B cell (primary cell): ENCODE results near the gene CMTM8. TPM values are rescaled to one million over a fixed set of nuclear protein-coding genes. Genes with fewer than 3 reads are reported as not detected.
"Not testable (repeated sequence)": the region's sequence is repeated elsewhere in the genome, so short reads cannot be mapped to it uniquely, and the experiment has no call there.

ENCODE experiments used
- ATAC-seq: fragments of 200-7000 bp; cut with Tn5 transposase; one replicate; pipeline ENCODE4 v1.10.0; 2021; ENCODE audit warnings: low read depth, mild to moderate bottlenecking, moderate number of reproducible peaks, moderate library complexity
- CTCF ChIA-PET: fragments of 350-600 bp; sonication (Branson Sonifier 250); formaldehyde crosslinking; loops from one replicate; lab custom pipeline; 2021; ENCODE audit warnings: antibody characterized with exemption, inconsistent platforms; lab: Charles Lee
- POLR2A ChIA-PET: fragments of 350-600 bp; sonication (Branson Sonifier 250); formaldehyde crosslinking; loops from one replicate; lab custom pipeline; 2021; ENCODE audit warnings: antibody characterized with exemption; lab: Charles Lee
- DNase-seq: peaks from one replicate; pipeline ENCODE4 v3.0.0; 2013
- H2AFZ ChIP-seq: 2 replicates; pipeline ENCODE4 v1.6.1; 2012; ENCODE audit warnings: mild to moderate bottlenecking, low read depth, low read length; ENCODE audit not compliant: insufficient read depth, poor library complexity, severe bottlenecking
- H3K27ac ChIP-seq, 2 donors: 1 replicate in 1 of 2; 2 replicates in 1 of 2; pipeline ENCODE4 v1.5.1; 2012 to 2013; ENCODE audit warnings: low read length in 2 of 2, mild to moderate bottlenecking in 2 of 2, moderate library complexity in 1 of 2
- H3K27me3 ChIP-seq, 4 experiments: fragments of 200-600 bp in 1 of 4; sonication (generic) in 1 of 4; replicated peaks in 1 of 4; 1 replicate in 2 of 4; 2 replicates in 2 of 4; pipeline versions ENCODE4 v1.6.1 to v1.7.0; 2013 to 2016; ENCODE audit warnings: low read length in 3 of 4, mild to moderate bottlenecking in 2 of 4, mixed read lengths in 1 of 4, moderate library complexity in 1 of 4; ENCODE audit not compliant: insufficient read depth in 4 of 4, control insufficient read depth in 3 of 4; ENCODE audit errors: control extremely low read depth in 1 of 4
- H3K36me3 ChIP-seq, 2 experiments: replicated peaks in 1 of 2; 1 replicate in 1 of 2; 2 replicates in 1 of 2; pipeline versions ENCODE4 v1.6.1 to v1.7.1; 2013; ENCODE audit warnings: low read length in 1 of 2; ENCODE audit not compliant: insufficient read depth in 2 of 2, control insufficient read depth in 1 of 2; ENCODE audit errors: control extremely low read depth in 1 of 2, extremely low read depth in 1 of 2
- H3K4me1 ChIP-seq, 2 donors: fragments of 200-600 bp in 1 of 2; sonication (generic) in 1 of 2; 1 replicate in 1 of 2; 2 replicates in 1 of 2; pipeline versions ENCODE4 v1.5.1 to v1.6.1; 2013 to 2017; ENCODE audit warnings: low read length in 2 of 2; ENCODE audit not compliant: control insufficient read depth in 2 of 2, insufficient read depth in 2 of 2
- H3K4me2 ChIP-seq: replicated peaks from 2 replicates; pipeline ENCODE3; 2012; ENCODE audit warnings: mild to moderate bottlenecking, low read depth, low read length; ENCODE audit not compliant: poor library complexity, severe bottlenecking
- H3K4me3 ChIP-seq, 5 experiments: fragments of 200-600 bp in 1 of 5; sonication (generic) in 1 of 5; 1 replicate in 3 of 5; 2 replicates in 2 of 5; pipeline versions ENCODE4 v1.5.1 to v1.7.0; 2011 to 2016; ENCODE audit warnings: low read length in 4 of 5, mild to moderate bottlenecking in 4 of 5, low read depth in 2 of 5, control low read depth in 1 of 5, moderate library complexity in 1 of 5; ENCODE audit not compliant: insufficient read depth in 1 of 5; ENCODE audit errors: control extremely low read depth in 1 of 5, extremely low read depth in 1 of 5
- H3K79me2 ChIP-seq: fragments of 200-600 bp; sonication (generic); one replicate; pipeline ENCODE4 v1.6.0; 2016; ENCODE audit warnings: low read length; ENCODE audit not compliant: control insufficient read depth, insufficient read depth
- H3K9ac ChIP-seq: fragments of 200-600 bp; sonication (generic); 2 replicates; pipeline ENCODE4 v1.6.1; 2017; ENCODE audit warnings: mild to moderate bottlenecking, low read length, moderate library complexity
- H3K9me3 ChIP-seq, 3 donors: one replicate each; pipeline versions ENCODE4 v1.6.1 to v1.7.1; 2013; ENCODE audit warnings: low read length in 2 of 3; ENCODE audit not compliant: control insufficient read depth in 2 of 3, insufficient read depth in 1 of 3; ENCODE audit errors: control extremely low read depth in 1 of 3
- H4K20me1 ChIP-seq: 2 replicates; pipeline ENCODE4 v1.6.0; 2012; ENCODE audit warnings: mild to moderate bottlenecking, low read length; ENCODE audit not compliant: insufficient read depth, control insufficient read depth, poor library complexity, severe bottlenecking
- H3K27ac Mint-ChIP-seq: one replicate; pipeline ENCODE4 v1.8.0; 2021; ENCODE audit warnings: mixed read lengths
- H3K27me3 Mint-ChIP-seq: one replicate; pipeline ENCODE4 v1.8.0; 2021; ENCODE audit warnings: mixed read lengths
- H3K4me1 Mint-ChIP-seq: one replicate; pipeline ENCODE4 v1.8.0; 2021; ENCODE audit warnings: mixed read lengths
- H3K4me3 Mint-ChIP-seq: one replicate; pipeline ENCODE4 v1.8.0; 2021; ENCODE audit warnings: mixed read lengths
- H3K9me3 Mint-ChIP-seq: one replicate; pipeline ENCODE4 v1.8.0; 2022; ENCODE audit warnings: mixed read lengths; ENCODE audit not compliant: insufficient read depth
- EZH2 ChIP-seq: IDR thresholded peaks from 2 replicates; pipeline ENCODE4 v1.6.1; 2012; ENCODE audit warnings: borderline replicate concordance, low read depth, mild to moderate bottlenecking, moderate library complexity, low read length; ENCODE audit not compliant: insufficient read depth, poor library complexity, severe bottlenecking
- WGBS: methylation state at CpG from one replicate; pipeline ENCODE4 v1.1.5; 2013; ENCODE audit warnings: missing lambda C conversion rate; ENCODE audit not compliant: insufficient coverage; 5-methylcytosine and 5-hydroxymethylcytosine counted together
- intact Hi-C: fragments of 100-400 bp; cut with micrococcal nuclease; formaldehyde crosslinking; loops from one replicate; pipeline ENCODE4 v1.10.0; 2022
- polyA plus RNA-seq: library from polyadenylated mRNA; depleted of rRNA; stranded (reverse); fragments of >200 nt; gene quantifications from 2 replicates; pipeline ENCODE4 v1.2.3, GENCODE V29; 2012
- total RNA-seq, 2 donors: library from RNA; stranded (reverse); fragments of 120-200 nt in 1 of 2; gene quantifications; 1 replicate in 1 of 2; 2 replicates in 1 of 2; pipeline versions ENCODE4 v1.2.3 to v1.2.4, GENCODE V29; 2013 to 2022
- TF ChIP-seq, protein P1 (sequence below): fragments of 200-600 bp; IDR thresholded peaks from one replicate; pipeline ENCODE4 v1.8.0; 2022; ENCODE audit warnings: antibody characterized with exemption, mild to moderate bottlenecking

Gene CMTM8
- total and polyA plus RNA-seq, 2 donors (not counting 1 experiment from before 2014, with no cell fraction given): 0.25 to 0.28 TPM

GRCh38 chr3:32224016-32224516, 14.4 kb upstream of the CMTM8 start:
- Histone ChIP-seq H3K79me2 (no peaks in the 10 kb centered on the region), H2AFZ (no peak overlapping the region), H3K27ac (no peak overlapping the region), H3K36me3 (no peaks in the 10 kb centered on the region), H3K4me2 (no peak overlapping the region), H3K4me3 (no peak overlapping the region), H3K9ac (no peak overlapping the region), H4K20me1 (no peaks in the 10 kb centered on the region), H3K4me1 (no peaks in the 10 kb centered on the region), H3K27me3 (peaks cover 0 to 2% (median 0%) of the 10 kb centered on the region in 4 experiments), H3K9me3 (peaks cover 0 to 4% (median 0%) of the 10 kb centered on the region in 3 donors)
- Mint-ChIP-seq H3K9me3 (peaks cover 10% of the 10 kb centered on the region), H3K4me3 (no peak overlapping the region), H3K4me1 (no peaks in the 10 kb centered on the region), H3K27ac (no peak overlapping the region), H3K27me3 (peaks cover 44% of the 10 kb centered on the region)
- ChIA-PET POLR2A (no interaction called here), CTCF (no interaction called here)
- intact Hi-C loops: no loop called here
- TF ChIP-seq, protein P1, sequence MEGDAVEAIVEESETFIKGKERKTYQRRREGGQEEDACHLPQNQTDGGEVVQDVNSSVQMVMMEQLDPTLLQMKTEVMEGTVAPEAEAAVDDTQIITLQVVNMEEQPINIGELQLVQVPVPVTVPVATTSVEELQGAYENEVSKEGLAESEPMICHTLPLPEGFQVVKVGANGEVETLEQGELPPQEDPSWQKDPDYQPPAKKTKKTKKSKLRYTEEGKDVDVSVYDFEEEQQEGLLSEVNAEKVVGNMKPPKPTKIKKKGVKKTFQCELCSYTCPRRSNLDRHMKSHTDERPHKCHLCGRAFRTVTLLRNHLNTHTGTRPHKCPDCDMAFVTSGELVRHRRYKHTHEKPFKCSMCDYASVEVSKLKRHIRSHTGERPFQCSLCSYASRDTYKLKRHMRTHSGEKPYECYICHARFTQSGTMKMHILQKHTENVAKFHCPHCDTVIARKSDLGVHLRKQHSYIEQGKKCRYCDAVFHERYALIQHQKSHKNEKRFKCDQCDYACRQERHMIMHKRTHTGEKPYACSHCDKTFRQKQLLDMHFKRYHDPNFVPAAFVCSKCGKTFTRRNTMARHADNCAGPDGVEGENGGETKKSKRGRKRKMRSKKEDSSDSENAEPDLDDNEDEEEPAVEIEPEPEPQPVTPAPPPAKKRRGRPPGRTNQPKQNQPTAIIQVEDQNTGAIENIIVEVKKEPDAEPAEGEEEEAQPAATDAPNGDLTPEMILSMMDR: no peak
- TF ChIP-seq EZH2: no peak
- ATAC-seq: no peak
- WGBS: 93% methylated on average over 1 of the region's 5 CpGs
- DNase-seq: no peak

- Histone ChIP-seq H3K27ac (no peak overlapping the region), H2AFZ (no peak overlapping the region), H3K4me2 (no peak overlapping the region), H4K20me1 (no peaks in the 10 kb centered on the region), H3K4me3 (no peak overlapping the region), H3K9me3 (no peaks in the 10 kb centered on the region), H3K79me2 (no peaks in the 10 kb centered on the region), H3K9ac (no peak overlapping the region), H3K4me1 (no peaks in the 10 kb centered on the region), H3K27me3 (peaks cover 0 to 2% (median 0%) of the 10 kb centered on the region in 4 experiments), H3K36me3 (no peaks in the 10 kb centered on the region)
- peaks cover 3% of the 10 kb centered on the region for H3K9me3 Mint-ChIP-seq
- TF ChIP-seq EZH2: no peak
- TF ChIP-seq, protein P1: no peak
- CTCF ChIA-PET: interaction anchor here (0.7 kb wide), 1 partner anchor 494 kb away, joined by 4 read pairs; no protein-coding TSS in a partner anchor
- POLR2A ChIA-PET: interaction anchor here (0.7 kb wide), 1 partner anchor 529 kb away, joined by 6 read pairs; no protein-coding TSS in a partner anchor
- no peak for ATAC-seq
- no peak overlapping the region for H3K4me3 Mint-ChIP-seq
- no peak for DNase-seq
- WGBS: no CpG with 5 or more reads among the region's 2 CpGs
- H3K27me3 Mint-ChIP-seq: peaks cover 26% of the 10 kb centered on the region
- no peaks in the 10 kb centered on the region for H3K4me1 Mint-ChIP-seq
- intact Hi-C loops: no loop called here
- no peak overlapping the region for H3K27ac Mint-ChIP-seq
Observed at GRCh38 chr3:32226875-32227500, 11.5 kb upstream of the CMTM8 start.

DNA sequence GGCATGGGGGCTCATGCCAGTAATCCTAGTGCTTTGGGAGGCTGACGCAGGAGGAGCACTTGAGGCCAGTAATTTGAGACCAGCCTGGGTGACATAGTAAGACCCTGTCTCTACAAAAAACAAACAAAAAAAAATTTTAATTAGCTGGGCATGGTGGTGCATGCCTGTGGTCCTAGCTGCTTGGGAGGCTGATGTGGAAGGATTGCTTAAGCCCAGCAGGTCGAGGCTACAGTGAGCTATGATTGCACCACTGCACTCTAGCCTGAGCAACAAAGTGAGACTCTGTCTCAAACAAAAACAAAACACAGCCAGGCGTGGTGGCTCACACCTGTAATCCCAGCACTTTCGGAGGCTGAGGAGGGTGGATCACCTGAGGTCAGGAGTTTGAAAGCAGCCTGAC, 9.7 kb upstream of the CMTM8 start:
- H3K4me2 ChIP-seq: not testable (repeated sequence)
- WGBS: 83% methylated on average over 1 of the region's 4 CpGs

More for the DNA sequence above, 9.7 kb upstream of the CMTM8 start:
- H3K4me3 ChIP-seq, H4K20me1 ChIP-seq, H3K27ac Mint-ChIP-seq, H2AFZ ChIP-seq, POLR2A ChIA-PET, H3K27ac ChIP-seq, H3K9me3 ChIP-seq, H3K36me3 ChIP-seq, H3K4me1 ChIP-seq, intact Hi-C loops, H3K9me3 Mint-ChIP-seq, CTCF ChIA-PET, H3K9ac ChIP-seq, H3K27me3 ChIP-seq, H3K79me2 ChIP-seq, H3K4me1 Mint-ChIP-seq, DNase-seq, ATAC-seq, H3K4me3 Mint-ChIP-seq: not testable (repeated sequence)
- H3K27me3 Mint-ChIP-seq: peaks cover 19% of the 10 kb centered on the region
